HL-60 (cell line): Measurements from ENCODE around the gene PRMT7.
A peak's percentile ranks its signal among the peaks of the same experiment; 100 is the strongest.

ENCODE experiments used
- DNase-seq, 2 experiments: peaks; one replicate each; pipeline ENCODE4 v3.0.0-alpha.2; 2010 to 2020; ENCODE audit warnings: low read depth in 1 of 2, low spot score in 1 of 2
- H3K27ac ChIP-seq: fragments of 250-450 bp; sonication (Bioruptor Pico); replicated peaks from 2 replicates; pipeline ENCODE4 v1.5.1; 2020; ENCODE audit warnings: mild to moderate bottlenecking, moderate library complexity
- H3K27me3 ChIP-seq: fragments of 250-450 bp; sonication (Bioruptor Pico); 2 replicates; pipeline ENCODE4 v1.5.1; 2021; ENCODE audit warnings: mild to moderate bottlenecking, moderate library complexity; ENCODE audit not compliant: insufficient read depth, poor library complexity, severe bottlenecking
- H3K4me3 ChIP-seq: replicated peaks from 2 replicates; pipeline ENCODE4 v1.5.1; 2011; ENCODE audit warnings: mild to moderate bottlenecking, control low read depth, low read length; ENCODE audit not compliant: insufficient read depth
- CTCF ChIP-seq: IDR thresholded peaks from one replicate; pipeline ENCODE4 v1.5.1; 2011; ENCODE audit warnings: low read length, control low read depth, inconsistent platforms; ENCODE audit not compliant: insufficient read depth
- GABPA ChIP-seq: IDR thresholded peaks from 2 replicates; pipeline ENCODE4 v1.6.1; 2012; ENCODE audit warnings: low read depth
- POLR2AphosphoS5 ChIP-seq: IDR thresholded peaks from 2 replicates; pipeline ENCODE4 v1.6.1; 2012; ENCODE audit warnings: low read depth
- REST ChIP-seq: IDR thresholded peaks from 2 replicates; pipeline ENCODE4 v1.6.1; 2012; ENCODE audit warnings: low read depth; ENCODE audit not compliant: insufficient replicate concordance
- SPI1 ChIP-seq: IDR thresholded peaks from 2 replicates; pipeline ENCODE4 v1.6.1; 2012; ENCODE audit warnings: low read depth, mild to moderate bottlenecking, borderline replicate concordance

PRMT7 gene

GRCh38 chr16:68361485-68361884, 50.7 kb downstream of the PRMT7 start:
- no peak for TF ChIP-seq SPI1
- TF ChIP-seq CTCF: no peak
- no peak for TF ChIP-seq POLR2AphosphoS5
- TF ChIP-seq GABPA: no peak
- TF ChIP-seq REST: no peak
- H3K27ac ChIP-seq: no peak overlapping the region
- no peak for DNase-seq
- no peak overlapping the region for H3K4me3 ChIP-seq
- H3K27me3 ChIP-seq: no peaks in the 10 kb centered on the region

GRCh38 chr16:68362262-68362913, 51.6 kb downstream of the PRMT7 start:
- no peak overlapping the region for H3K27ac ChIP-seq
- no peak overlapping the region for H3K4me3 ChIP-seq
- no peaks in the 10 kb centered on the region for H3K27me3 ChIP-seq
- no peak for DNase-seq
- TF ChIP-seq REST (no peak), CTCF (no peak), POLR2AphosphoS5 (no peak), SPI1 (no peak), GABPA (no peak)

GRCh38 chr16:68362947-68363657, 52.3 kb downstream of the PRMT7 start:
- Histone ChIP-seq H3K27me3 (no peaks in the 10 kb centered on the region), H3K27ac (no peak overlapping the region), H3K4me3 (no peak overlapping the region)
- TF ChIP-seq SPI1 (no peak), POLR2AphosphoS5 (peak; percentile 30; the same call in 1 of the 2 replicates)
- no peak for DNase-seq

- H3K27me3 ChIP-seq: no peaks in the 10 kb centered on the region
- TF ChIP-seq REST (no peak), GABPA (no peak), POLR2AphosphoS5 (no peak), SPI1 (no peak), CTCF (no peak)
- peak in 1 of 2 experiments; percentile 47 for DNase-seq
- no peak overlapping the region for H3K4me3 ChIP-seq
- no peak overlapping the region for H3K27ac ChIP-seq
Observed at GRCh38 chr16:68363658-68364521, 53.1 kb downstream of the PRMT7 start.
